Activated CD8-positive, alpha-beta memory T cell treated with anti-CD3 and anti-CD28 coated beads, Interleukin-2, amount 50 U/mL, for 48 hours (primary cell): Measurements from ENCODE around the gene RSPH3.
A peak's percentile ranks its signal among the peaks of the same experiment; 100 is the strongest.
"Not testable (repeated sequence)": the region's sequence is repeated elsewhere in the genome, so short reads cannot be mapped to it uniquely, and the experiment has no call there.

Experiments used
- DNase-seq: peaks from one replicate; pipeline ENCODE4 v3.0.0-alpha.2; 2020

Gene RSPH3

GRCh38 chr6:158999666-159000403, at the start of gene RSPH3:
RSPH3 (minus strand) TSS chr6:159000202; CDS start chr6:158999550, 652 bp downstream.
- DNase-seq, result peak; percentile 94

DNA sequence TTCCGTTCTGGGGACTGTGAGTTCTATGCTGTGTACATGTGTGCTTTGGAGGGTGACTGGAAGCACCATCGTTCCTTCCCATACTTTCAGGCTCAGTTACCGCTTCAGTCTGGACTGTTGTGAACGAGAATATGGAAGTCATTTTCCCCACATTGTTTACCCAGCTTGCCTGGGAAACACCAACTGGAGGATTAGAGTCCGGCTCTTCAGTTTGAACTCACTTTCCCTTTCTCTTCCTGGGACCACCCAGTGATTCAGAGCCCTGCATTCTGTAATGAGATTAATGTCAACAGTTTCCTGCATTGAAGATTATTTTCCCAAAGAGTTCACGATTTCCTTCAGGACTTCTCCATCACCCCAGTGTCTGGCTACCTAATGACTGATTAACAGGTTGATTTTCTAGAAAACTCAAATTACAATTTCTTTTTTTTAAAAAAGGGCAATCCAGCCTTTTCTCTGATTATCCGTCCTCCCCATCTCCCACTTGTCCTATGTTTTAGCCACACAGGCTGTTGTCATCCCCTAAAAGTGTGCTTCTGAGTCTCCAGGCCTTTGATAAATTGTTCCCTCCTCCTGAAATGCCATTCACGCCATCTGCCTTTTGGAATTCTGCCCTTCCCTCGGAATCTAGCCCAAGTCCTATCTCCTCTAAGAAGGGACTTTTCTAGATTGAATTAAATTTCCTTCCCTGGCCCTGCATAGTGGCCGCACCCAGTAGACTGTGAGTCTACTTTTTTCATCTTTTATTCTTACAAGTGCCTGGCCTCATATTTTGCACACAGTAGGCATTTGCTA, 48.1 kb upstream of the RSPH3 start:
- DNase-seq, result no peak

DNA sequence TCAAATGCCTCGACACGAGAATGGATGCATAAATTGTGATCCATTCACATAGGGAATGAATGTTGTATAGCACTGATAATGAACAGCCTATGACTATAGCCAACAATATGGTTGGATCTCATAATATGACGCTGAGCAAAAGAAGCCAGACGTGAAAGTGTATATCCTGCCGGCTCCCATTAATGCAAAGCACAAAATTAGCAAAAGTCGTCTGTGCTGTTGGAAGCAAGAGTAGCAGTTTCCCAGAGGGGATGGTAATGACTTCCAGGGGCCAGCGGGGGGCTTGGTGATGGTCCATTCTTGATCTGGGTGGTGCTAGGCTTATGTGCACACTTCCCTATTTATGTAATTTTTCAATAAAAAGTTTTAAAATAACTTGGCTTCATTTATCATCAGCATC, 45.8 kb upstream of the RSPH3 start:
- DNase-seq, result no peak

DNA sequence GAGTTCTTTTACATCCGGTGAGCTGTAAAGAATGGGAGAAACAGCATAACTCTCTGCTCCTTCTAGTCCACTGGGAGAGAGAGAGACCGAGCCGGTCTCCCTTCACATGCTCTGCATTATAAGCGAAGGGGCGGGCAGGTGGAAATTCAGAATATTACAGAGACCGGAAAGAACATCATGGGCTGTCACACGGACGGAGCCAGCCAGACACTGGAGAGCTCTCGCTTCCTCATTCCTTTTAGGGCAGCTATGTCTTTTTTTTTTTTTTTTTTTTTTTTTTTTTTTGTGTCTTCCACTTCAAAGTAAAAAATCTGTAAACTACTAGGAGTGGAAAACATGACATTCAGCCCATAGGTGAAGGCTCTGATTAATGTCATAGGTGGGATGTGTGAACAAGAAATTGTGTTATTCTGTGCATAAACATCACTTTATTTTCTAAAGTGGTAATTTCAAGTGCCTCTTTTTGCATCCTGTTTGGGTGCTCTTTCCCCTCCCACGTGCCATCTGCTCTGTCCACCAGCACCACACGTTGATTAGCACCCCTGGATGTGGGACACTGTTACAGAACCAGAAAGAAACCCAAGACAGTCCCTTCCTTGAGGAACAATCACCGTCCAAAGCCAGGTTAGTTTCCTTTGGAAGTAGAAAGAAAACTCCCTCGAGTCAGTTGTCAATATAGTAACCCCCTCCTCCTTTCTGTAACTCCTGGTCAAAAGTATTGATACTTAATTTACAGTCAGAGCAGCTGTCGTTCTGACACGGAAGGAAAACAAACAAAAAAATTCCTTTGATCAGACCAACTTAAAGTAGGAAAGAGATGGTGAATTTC, 45.1 kb upstream of the RSPH3 start, which contains the start of gene TAGAP:
TSS of gene TAGAP (minus strand) at position 93 of the 829 bp plus-strand sequence. CDS start 845 bp downstream, outside the sequence.
- DNase-seq, result peak; percentile 83

DNA sequence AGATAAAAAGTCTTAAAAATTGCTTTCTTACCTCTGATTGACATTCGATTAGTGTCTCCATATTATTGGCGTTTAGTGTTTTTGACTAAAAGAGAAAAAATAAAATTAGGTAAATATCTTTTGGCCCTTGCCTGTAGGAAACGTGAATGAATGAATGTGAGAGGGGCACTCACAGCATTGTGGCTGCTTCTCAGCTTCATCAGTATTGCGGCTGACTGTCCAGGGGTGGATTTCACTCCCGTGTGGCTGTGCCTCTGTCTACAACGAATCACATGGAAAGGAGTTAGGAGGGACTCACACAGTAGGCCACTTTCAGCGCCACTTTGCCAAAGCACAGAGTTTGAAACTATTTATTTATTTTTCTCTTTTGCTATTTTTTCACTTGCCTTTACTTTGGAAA, 43.9 kb upstream of the RSPH3 start:
- DNase-seq, result no peak

- DNase-seq, result no peak
Observed at GRCh38 chr6:159043251-159043650, 43.2 kb upstream of the RSPH3 start.

DNA sequence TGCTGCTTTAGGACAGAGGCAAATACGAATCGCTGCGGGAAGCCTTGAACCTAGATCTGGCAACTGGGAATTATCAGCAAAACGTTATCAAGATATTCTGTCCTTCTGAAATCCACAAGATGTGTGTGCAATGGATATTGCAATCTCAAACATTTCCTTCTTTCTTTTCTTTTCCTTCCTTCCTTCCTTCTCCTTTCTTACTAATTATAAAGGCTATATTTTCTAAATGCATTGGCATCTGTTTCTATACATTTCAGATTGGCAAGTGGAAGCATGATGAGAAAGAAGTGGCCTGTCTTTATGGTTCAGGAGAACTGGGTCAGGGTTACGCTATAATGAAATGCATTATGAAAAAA, 42.8 kb upstream of the RSPH3 start:
- no peak for DNase-seq

GRCh38 chr6:159042003-159042825, 42.2 kb upstream of the RSPH3 start:
- peak; percentile 80 for DNase-seq

- DNase-seq, result no peak
Observed at GRCh38 chr6:159041181-159041580, 41.2 kb upstream of the RSPH3 start.

DNA sequence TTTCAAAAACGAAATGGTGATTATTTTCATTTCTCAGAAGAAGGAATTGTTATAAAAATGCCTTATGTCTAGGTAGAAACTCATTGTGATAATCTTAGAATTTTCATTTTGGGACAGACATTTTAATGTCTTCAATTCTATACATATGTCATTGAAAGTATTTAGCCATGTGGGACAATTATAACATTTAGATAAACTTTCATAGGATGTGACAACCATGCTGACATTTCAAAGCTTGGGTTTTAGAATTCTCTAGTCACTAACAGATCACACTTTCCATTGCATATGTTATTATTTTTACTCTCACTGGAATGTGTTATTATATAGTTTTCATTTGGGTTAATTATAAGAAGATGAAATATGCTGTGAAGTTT, 39.9 kb upstream of the RSPH3 start:
- no peak for DNase-seq

DNA sequence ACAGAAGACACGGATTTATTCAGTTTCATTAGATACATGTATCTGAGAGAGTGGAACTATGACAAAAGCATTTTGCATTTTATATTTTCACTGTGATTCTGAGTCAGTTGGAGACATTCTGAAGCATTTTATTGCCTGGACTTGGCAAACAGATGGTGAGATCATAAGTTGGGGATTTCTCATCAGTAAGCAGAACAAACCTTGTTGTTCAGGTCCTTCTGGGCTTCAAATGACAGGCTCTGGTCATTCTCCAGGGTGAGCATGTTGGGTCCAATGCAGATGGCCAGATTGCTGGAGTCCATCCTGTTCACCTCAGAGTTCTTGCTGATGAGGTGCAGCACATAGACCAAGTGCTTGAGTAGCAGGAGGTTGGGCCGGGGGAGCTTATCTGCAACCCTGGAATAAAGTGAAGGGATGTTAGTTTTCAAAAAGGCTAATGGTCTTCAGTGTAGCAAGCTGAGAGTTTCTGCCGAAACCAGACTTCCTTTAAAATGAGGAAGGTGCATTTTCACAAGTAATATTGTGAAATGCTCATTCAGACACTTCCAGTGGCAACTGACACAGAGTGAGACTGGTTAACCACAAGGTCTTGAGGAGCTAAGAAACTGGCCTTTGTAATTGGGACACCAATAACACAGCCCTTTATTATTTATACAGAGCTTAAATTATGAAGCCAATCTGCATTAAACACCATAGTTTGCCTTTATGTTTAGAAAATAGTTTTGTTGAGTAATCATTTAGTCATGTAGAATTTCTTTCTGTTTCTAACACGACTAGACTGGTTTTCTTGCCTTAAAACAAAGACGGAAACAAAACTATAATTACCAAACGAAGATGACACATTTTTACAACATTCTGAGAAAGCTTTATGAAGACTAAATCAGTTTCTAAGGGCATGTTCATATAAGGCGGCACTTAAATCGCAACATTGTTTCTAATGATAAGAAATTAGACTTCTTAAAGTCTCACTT, 39.2 kb upstream of the RSPH3 start:
- DNase-seq, result no peak

DNA sequence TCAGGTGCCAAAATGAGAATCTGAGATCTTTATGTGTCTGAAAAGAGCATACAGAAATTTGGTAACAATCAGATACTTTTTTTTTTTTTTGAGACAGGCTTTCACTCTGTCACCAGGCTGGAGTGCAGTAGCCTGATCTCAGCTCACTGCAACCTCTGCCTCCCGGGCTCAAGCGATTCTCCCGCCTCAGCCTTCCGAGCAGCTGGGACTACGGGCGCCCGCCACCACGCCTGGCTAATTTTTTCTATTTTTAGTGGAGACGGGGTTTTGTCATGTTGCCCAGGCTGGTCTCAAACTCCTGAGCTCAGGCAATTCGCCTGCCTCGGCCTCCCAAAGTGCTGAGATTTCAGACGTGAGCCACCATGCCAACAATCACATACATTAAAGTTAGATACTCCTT, 38.3 kb upstream of the RSPH3 start:
- DNase-seq, result not testable (repeated sequence)

GRCh38 chr6:159037756-159038290, 37.8 kb upstream of the RSPH3 start:
- DNase-seq, result no peak

DNA sequence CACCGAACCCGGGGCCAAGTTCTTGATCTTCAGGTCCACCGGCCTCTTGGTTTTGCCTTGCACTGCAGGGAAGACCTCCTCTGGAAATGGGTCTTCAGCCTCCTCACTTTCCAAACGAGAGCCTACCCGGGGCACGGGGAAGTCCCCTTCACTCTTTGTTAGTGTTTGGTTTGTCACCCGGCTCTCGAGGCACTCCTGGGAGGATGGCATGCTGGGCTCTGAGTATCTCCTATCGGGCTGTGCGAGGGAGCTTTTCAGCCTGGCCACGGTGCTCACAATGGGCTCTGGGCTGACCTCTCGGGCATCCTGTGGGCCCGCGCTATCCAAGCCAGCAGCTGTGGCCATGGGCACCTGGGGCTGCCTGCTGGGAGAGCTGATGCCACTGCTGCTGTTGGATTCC, 36.7 kb upstream of the RSPH3 start:
- no peak for DNase-seq

DNA sequence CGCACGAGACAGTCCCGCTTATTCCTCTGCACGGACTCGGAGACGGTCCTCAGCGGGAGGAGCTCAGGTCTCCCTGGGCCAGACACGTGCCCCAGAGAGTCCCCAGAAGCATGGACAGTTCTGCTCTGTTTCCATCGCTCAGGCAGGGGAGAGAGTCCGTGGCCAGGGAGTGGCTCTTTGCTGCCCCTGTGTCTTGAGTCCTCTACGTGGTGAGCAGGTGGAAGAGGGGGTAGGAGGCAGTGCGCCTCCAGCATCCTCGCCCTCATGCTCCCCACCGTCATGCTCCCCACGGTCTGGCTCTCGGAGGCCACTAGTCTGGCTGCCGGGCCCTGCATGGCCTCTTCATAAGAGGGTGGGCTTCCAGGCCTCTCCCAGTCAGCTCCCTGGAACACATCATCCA, 35.9 kb upstream of the RSPH3 start:
- DNase-seq, result no peak

DNA sequence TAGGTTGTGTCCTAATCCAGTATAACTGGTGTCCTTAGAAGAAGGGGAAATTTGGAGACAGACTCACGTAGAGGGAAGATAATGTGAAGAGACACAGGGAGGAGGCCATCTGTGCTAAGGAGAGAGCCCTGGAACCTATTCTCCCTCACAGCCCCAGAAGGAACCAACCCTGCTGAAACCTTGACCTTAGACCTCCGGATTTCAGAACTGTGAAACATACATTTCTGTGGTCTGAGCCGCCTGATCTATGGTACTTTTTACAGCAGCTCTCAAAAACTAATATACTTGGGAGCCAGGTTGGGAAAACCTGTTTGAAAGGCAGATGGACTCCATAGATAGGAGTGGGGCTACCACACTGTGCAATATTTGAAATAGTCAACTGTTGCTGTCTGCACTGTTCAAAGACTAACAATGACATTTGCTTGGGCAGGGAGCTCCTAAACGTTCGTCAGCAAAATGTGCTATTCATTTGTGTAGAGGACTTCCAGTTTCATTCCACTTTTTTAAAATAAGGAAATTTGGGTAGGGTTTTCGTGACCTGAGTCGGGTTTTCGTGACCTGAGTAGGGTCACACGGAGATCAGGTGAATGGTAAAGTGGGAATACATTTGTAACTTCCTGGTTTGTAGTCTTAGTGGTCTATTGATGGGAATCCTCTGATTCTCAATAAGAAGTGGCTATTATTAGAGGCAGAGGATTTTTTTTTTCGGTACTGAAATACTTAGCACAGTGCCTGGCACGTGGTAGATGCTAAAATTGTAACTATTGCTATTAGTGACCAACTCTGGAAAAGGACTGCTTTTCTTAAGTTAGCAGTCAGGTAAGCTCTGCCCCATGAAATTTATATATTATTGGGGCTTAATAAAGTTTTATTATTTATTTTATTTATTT, 33.4 kb upstream of the RSPH3 start:
- DNase-seq, result no peak

- no peak for DNase-seq
Observed at GRCh38 chr6:159031846-159032245, 31.8 kb upstream of the RSPH3 start.

- no peak for DNase-seq
Observed at GRCh38 chr6:159030168-159030567, 30.2 kb upstream of the RSPH3 start.

DNA sequence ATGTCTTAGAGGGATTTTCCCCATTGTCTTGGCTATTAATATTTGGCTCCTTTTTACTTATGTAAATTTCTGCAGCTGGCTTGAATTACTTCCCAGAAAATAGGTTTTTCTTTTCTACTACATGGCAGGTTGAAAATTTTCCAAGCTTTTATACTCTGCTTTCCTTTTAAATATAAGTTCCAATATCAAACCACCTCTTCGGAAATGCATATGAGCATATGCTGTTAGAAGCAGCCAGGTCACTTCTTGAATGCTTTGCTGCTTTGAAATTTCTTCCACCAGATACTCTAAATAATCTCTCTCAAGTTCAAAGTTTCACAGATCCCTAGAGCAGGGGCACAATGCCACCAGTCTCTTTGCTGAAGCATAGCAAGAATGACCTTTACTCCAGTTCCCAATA, 25.2 kb upstream of the RSPH3 start:
- DNase-seq, result not testable (repeated sequence)

DNA sequence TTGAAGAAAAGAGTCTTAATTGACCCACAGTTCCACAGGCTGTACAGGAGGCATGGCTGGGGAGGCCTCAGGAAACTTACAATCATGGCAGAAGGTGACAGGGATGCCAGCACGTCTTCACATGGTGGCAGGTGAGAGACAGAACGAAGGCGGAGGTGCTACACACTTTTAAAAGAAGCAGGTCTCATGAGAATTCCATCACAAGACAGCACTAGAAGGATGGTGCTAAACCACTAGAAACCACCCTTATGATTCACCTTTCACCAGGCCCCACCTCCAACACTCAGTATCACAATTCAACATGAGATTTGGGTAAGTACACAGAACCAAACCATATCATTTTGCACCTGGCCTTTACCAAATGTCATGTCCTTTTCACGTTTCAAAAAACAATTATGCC, 23.9 kb upstream of the RSPH3 start:
- no peak for DNase-seq
